Stimulated activated CD8-positive, alpha-beta memory T cell treated with anti-CD3 and anti-CD28 coated beads, Interleukin-12 subunit alpha, Interleukin-12 subunit beta, amount 100 ng/mL, for 1 hour (primary cell): ENCODE results near the gene ATP8B4.

Source experiments
- DNase-seq: peaks from one replicate; pipeline ENCODE4 v3.0.0-alpha.2; 2020; ENCODE audit warnings: low read depth

ATP8B4 gene

GRCh38 chr15:49927189-49927861 lies 191.7 kb downstream of the ATP8B4 start:
- DNase-seq = no peak

- no peak for DNase-seq
These were observed 192.3 kb downstream of the ATP8B4 start for GRCh38 chr15:49926740-49927139.

- no peak for DNase-seq
These were observed 195.4 kb downstream of the ATP8B4 start for GRCh38 chr15:49923671-49924070.

- no peak for DNase-seq
These were observed 200.0 kb downstream of the ATP8B4 start for GRCh38 chr15:49919034-49919433.

- no peak for DNase-seq
These were observed 200.9 kb downstream of the ATP8B4 start for GRCh38 chr15:49918121-49918520.

- DNase-seq = no peak
These were observed 202.0 kb downstream of the ATP8B4 start for GRCh38 chr15:49916998-49917397.

- DNase-seq = no peak
These were observed 203.2 kb downstream of the ATP8B4 start for GRCh38 chr15:49915822-49916221.

- DNase-seq = no peak
These were observed 210.1 kb downstream of the ATP8B4 start for GRCh38 chr15:49908933-49909295.

- DNase-seq = no peak
These were observed 210.6 kb downstream of the ATP8B4 start for GRCh38 chr15:49908236-49908932.

- no peak for DNase-seq
These were observed 212.1 kb downstream of the ATP8B4 start for GRCh38 chr15:49906966-49907365.

GRCh38 chr15:49905221-49905620 lies 213.8 kb downstream of the ATP8B4 start:
- no peak for DNase-seq

GRCh38 chr15:49904296-49904695 lies 214.7 kb downstream of the ATP8B4 start:
- DNase-seq = no peak

GRCh38 chr15:49902685-49903501 lies 216.1 kb downstream of the ATP8B4 start:
- no peak for DNase-seq

GRCh38 chr15:49901996-49902684 lies 216.9 kb downstream of the ATP8B4 start:
- DNase-seq = no peak

- DNase-seq = no peak
These were observed 217.7 kb downstream of the ATP8B4 start for GRCh38 chr15:49901321-49901720.

GRCh38 chr15:49900903-49901235 lies 218.2 kb downstream of the ATP8B4 start:
- DNase-seq = no peak

- no peak for DNase-seq
These were observed 218.8 kb downstream of the ATP8B4 start for GRCh38 chr15:49900006-49900902.

- no peak for DNase-seq
These were observed 220.3 kb downstream of the ATP8B4 start for GRCh38 chr15:49898575-49899283.

GRCh38 chr15:49898097-49898496 lies 220.9 kb downstream of the ATP8B4 start:
- no peak for DNase-seq

GRCh38 chr15:49895347-49896223 lies 223.4 kb downstream of the ATP8B4 start:
- DNase-seq = no peak
